WTC11 (cell line): ENCODE measurements around the gene C5orf63. TPM values are rescaled to one million over a fixed set of nuclear protein-coding genes. Genes with fewer than 3 reads are reported as not detected.
A peak's percentile ranks its signal among the peaks of the same experiment; 100 is the strongest.
"Not testable (repeated sequence)": the region's sequence is repeated elsewhere in the genome, so short reads cannot be mapped to it uniquely, and the experiment has no call there.

Experiments used
- ATAC-seq: fragments of 200-7000 bp; cut with Tn5 transposase; 2 replicates; pipeline ENCODE4 v1.10.0; 2021; ENCODE audit warnings: mild to moderate bottlenecking, moderate library complexity
- CTCF ChIA-PET: fragments of 300-600 bp; sonication (Branson Sonifier 250); formaldehyde crosslinking; loops from one replicate; lab custom pipeline; 2021; ENCODE audit warnings: antibody characterized with exemption; lab: Charles Lee
- POLR2A ChIA-PET: fragments of 350-600 bp; sonication (Branson Sonifier 250); formaldehyde crosslinking; loops from one replicate; lab custom pipeline; 2021; ENCODE audit warnings: antibody characterized with exemption; lab: Charles Lee
- DNase-seq: peaks from one replicate; pipeline ENCODE4 v3.0.0; 2021; ENCODE audit warnings: low spot score
- H3K27ac Mint-ChIP-seq: 2 replicates; pipeline ENCODE4 v1.8.0; 2021; ENCODE audit warnings: mixed read lengths
- H3K27me3 Mint-ChIP-seq: 2 replicates; pipeline ENCODE4 v1.8.0; 2021; ENCODE audit warnings: low read depth, mild to moderate bottlenecking, moderate library complexity, mixed read lengths
- H3K36me3 Mint-ChIP-seq: 2 replicates; pipeline ENCODE4 v1.8.0; 2021; ENCODE audit warnings: mixed read lengths
- H3K4me1 Mint-ChIP-seq: 2 replicates; pipeline ENCODE4 v1.8.0; 2022; ENCODE audit warnings: mixed read lengths
- H3K4me3 Mint-ChIP-seq: 2 replicates; pipeline ENCODE4 v1.8.0; 2021; ENCODE audit warnings: mild to moderate bottlenecking, moderate library complexity, mixed read lengths
- H3K9me3 Mint-ChIP-seq: 2 replicates; pipeline ENCODE4 v1.8.0; 2021; ENCODE audit warnings: mixed read lengths
- CBFB ChIP-seq: sonication (generic); formaldehyde crosslinking; IDR thresholded peaks from 2 replicates; pipeline ENCODE4 v1.8.1; 2022; ENCODE audit warnings: mild to moderate bottlenecking, low read depth, missing genetic modification reagents
- CDX4 ChIP-seq: fragments of 250-450 bp; sonication (Bioruptor Pico); IDR thresholded peaks from 2 replicates; pipeline ENCODE4 v1.9.0; 2021; ENCODE audit warnings: moderate library complexity, mild to moderate bottlenecking, inconsistent platforms, borderline replicate concordance
- ERG ChIP-seq: fragments of 250-450 bp; sonication (Bioruptor Pico); IDR thresholded peaks from 2 replicates; pipeline ENCODE4 v1.8.0; 2021; ENCODE audit warnings: mild to moderate bottlenecking
- HMGA2 ChIP-seq: fragments of 250-450 bp; sonication (Bioruptor Pico); IDR thresholded peaks from 2 replicates; pipeline ENCODE4 v1.4.0; 2021; ENCODE audit warnings: mild to moderate bottlenecking, moderate library complexity
- HMGXB4 ChIP-seq: sonication (generic); formaldehyde crosslinking; IDR thresholded peaks from 2 replicates; pipeline ENCODE4 v1.8.1; 2023; ENCODE audit warnings: mild to moderate bottlenecking, moderate library complexity, missing genetic modification reagents
- JAZF1 ChIP-seq: fragments of 250-450 bp; sonication (Bioruptor Pico); IDR thresholded peaks from 2 replicates; pipeline ENCODE4 v1.9.0; 2021; ENCODE audit warnings: moderate library complexity, mild to moderate bottlenecking, inconsistent platforms
- NR2C2 ChIP-seq: sonication (generic); formaldehyde crosslinking; IDR thresholded peaks from 2 replicates; pipeline ENCODE4 v1.8.0; 2022; ENCODE audit warnings: mild to moderate bottlenecking, missing genetic modification reagents
- OVOL2 ChIP-seq: fragments of 250-450 bp; sonication (Bioruptor Pico); IDR thresholded peaks from 2 replicates; pipeline ENCODE4 v1.9.0; 2021; ENCODE audit warnings: mild to moderate bottlenecking, borderline replicate concordance
- RELA ChIP-seq: sonication (generic); formaldehyde crosslinking; IDR thresholded peaks from 2 replicates; pipeline ENCODE4 v1.8.1; 2022; ENCODE audit warnings: missing genetic modification reagents, mild to moderate bottlenecking, borderline replicate concordance
- SP1 ChIP-seq: sonication (generic); formaldehyde crosslinking; conservative IDR thresholded peaks from 2 replicates; pipeline ENCODE4 v1.8.1; 2022; ENCODE audit warnings: missing genetic modification reagents
- TCF7 ChIP-seq: sonication (generic); formaldehyde crosslinking; IDR thresholded peaks from 2 replicates; pipeline ENCODE4 v1.8.0; 2022; ENCODE audit warnings: mild to moderate bottlenecking, low read depth, missing genetic modification reagents, moderate library complexity
- total RNA-seq: library from RNA; stranded (reverse); gene quantifications from 3 replicates; pipeline ENCODE4 v1.2.3, GENCODE V29; 2021
- TF ChIP-seq, protein P1 (sequence below): sonication (generic); formaldehyde crosslinking; IDR thresholded peaks from 2 replicates; pipeline ENCODE4 v1.8.0; 2022; ENCODE audit warnings: mild to moderate bottlenecking, missing genetic modification reagents
- TF ChIP-seq, protein P2 (sequence below): sonication (generic); formaldehyde crosslinking; conservative IDR thresholded peaks from 2 replicates; pipeline ENCODE4 v1.8.1; 2023; ENCODE audit warnings: mild to moderate bottlenecking, low read depth, missing genetic modification reagents, moderate library complexity
- TF ChIP-seq, protein P3 (sequence below): sonication (generic); formaldehyde crosslinking; IDR thresholded peaks from 2 replicates; pipeline ENCODE4 v1.8.0; 2023; ENCODE audit warnings: mild to moderate bottlenecking, missing genetic modification reagents
- TF ChIP-seq, protein P4 (sequence below): sonication (generic); formaldehyde crosslinking; IDR thresholded peaks from 2 replicates; pipeline ENCODE4 v1.8.1; 2023; ENCODE audit warnings: mild to moderate bottlenecking, missing genetic modification reagents
- TF ChIP-seq, protein P5 (sequence below): sonication (generic); formaldehyde crosslinking; IDR thresholded peaks from 2 replicates; pipeline ENCODE4 v1.8.1; 2023; ENCODE audit warnings: mild to moderate bottlenecking, missing genetic modification reagents, moderate library complexity
- TF ChIP-seq, protein P6 (sequence below): fragments of 250-450 bp; sonication (Bioruptor Pico); IDR thresholded peaks from 2 replicates; pipeline ENCODE4 v1.9.0; 2021; ENCODE audit warnings: mild to moderate bottlenecking

Gene C5orf63
- total RNA-seq, 1 experiment from 2014 or later: 3.1 TPM

DNA sequence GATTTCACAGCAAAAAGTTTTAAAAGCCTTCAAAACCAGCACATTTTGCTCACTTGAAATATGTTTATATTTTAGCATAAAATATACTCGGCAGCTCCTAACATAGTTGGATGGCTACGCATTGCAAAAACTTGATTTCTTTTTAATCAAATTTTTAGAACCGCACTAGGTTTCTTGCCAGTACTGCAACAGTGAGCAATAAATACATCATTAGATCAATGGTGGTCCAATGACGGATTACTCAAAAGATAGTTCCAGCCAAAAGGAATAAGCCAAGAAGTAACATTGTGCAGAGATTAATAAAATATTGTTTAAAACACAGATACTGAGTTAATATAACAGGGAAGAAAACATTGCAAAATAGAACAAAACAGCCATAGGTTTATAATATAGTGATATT lies 48.5 kb downstream of the C5orf63 start:
- no peak overlapping the region for H3K4me3 Mint-ChIP-seq
- no peaks in the 10 kb centered on the region for H3K36me3 Mint-ChIP-seq
- ATAC-seq (no peak), DNase-seq (no peak)
- TF ChIP-seq, protein P1, sequence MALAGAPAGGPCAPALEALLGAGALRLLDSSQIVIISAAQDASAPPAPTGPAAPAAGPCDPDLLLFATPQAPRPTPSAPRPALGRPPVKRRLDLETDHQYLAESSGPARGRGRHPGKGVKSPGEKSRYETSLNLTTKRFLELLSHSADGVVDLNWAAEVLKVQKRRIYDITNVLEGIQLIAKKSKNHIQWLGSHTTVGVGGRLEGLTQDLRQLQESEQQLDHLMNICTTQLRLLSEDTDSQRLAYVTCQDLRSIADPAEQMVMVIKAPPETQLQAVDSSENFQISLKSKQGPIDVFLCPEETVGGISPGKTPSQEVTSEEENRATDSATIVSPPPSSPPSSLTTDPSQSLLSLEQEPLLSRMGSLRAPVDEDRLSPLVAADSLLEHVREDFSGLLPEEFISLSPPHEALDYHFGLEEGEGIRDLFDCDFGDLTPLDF (CRISPR knock-in tag): no peak
- TF ChIP-seq, protein P2, sequence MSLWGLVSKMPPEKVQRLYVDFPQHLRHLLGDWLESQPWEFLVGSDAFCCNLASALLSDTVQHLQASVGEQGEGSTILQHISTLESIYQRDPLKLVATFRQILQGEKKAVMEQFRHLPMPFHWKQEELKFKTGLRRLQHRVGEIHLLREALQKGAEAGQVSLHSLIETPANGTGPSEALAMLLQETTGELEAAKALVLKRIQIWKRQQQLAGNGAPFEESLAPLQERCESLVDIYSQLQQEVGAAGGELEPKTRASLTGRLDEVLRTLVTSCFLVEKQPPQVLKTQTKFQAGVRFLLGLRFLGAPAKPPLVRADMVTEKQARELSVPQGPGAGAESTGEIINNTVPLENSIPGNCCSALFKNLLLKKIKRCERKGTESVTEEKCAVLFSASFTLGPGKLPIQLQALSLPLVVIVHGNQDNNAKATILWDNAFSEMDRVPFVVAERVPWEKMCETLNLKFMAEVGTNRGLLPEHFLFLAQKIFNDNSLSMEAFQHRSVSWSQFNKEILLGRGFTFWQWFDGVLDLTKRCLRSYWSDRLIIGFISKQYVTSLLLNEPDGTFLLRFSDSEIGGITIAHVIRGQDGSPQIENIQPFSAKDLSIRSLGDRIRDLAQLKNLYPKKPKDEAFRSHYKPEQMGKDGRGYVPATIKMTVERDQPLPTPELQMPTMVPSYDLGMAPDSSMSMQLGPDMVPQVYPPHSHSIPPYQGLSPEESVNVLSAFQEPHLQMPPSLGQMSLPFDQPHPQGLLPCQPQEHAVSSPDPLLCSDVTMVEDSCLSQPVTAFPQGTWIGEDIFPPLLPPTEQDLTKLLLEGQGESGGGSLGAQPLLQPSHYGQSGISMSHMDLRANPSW (CRISPR knock-in tag): no peak
- TF ChIP-seq, protein P3, sequence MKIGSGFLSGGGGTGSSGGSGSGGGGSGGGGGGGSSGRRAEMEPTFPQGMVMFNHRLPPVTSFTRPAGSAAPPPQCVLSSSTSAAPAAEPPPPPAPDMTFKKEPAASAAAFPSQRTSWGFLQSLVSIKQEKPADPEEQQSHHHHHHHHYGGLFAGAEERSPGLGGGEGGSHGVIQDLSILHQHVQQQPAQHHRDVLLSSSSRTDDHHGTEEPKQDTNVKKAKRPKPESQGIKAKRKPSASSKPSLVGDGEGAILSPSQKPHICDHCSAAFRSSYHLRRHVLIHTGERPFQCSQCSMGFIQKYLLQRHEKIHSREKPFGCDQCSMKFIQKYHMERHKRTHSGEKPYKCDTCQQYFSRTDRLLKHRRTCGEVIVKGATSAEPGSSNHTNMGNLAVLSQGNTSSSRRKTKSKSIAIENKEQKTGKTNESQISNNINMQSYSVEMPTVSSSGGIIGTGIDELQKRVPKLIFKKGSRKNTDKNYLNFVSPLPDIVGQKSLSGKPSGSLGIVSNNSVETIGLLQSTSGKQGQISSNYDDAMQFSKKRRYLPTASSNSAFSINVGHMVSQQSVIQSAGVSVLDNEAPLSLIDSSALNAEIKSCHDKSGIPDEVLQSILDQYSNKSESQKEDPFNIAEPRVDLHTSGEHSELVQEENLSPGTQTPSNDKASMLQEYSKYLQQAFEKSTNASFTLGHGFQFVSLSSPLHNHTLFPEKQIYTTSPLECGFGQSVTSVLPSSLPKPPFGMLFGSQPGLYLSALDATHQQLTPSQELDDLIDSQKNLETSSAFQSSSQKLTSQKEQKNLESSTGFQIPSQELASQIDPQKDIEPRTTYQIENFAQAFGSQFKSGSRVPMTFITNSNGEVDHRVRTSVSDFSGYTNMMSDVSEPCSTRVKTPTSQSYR (CRISPR knock-in tag): no peak
- TF ChIP-seq SP1 (CRISPR knock-in tag): no peak
- no peak for TF ChIP-seq JAZF1 (CRISPR knock-in tag)
- no peak for TF ChIP-seq TCF7 (CRISPR knock-in tag)
- H3K27me3 Mint-ChIP-seq: peaks cover 13% of the 10 kb centered on the region
- peaks cover 43% of the 10 kb centered on the region for H3K4me1 Mint-ChIP-seq
- no peaks in the 10 kb centered on the region for H3K9me3 Mint-ChIP-seq
- no peak overlapping the region for H3K27ac Mint-ChIP-seq
- ChIA-PET POLR2A (interaction anchor here (1.0 kb wide), 1 partner anchor 48 kb away, joined by 3 read pairs; no protein-coding TSS in a partner anchor), CTCF (no interaction called here)

DNA sequence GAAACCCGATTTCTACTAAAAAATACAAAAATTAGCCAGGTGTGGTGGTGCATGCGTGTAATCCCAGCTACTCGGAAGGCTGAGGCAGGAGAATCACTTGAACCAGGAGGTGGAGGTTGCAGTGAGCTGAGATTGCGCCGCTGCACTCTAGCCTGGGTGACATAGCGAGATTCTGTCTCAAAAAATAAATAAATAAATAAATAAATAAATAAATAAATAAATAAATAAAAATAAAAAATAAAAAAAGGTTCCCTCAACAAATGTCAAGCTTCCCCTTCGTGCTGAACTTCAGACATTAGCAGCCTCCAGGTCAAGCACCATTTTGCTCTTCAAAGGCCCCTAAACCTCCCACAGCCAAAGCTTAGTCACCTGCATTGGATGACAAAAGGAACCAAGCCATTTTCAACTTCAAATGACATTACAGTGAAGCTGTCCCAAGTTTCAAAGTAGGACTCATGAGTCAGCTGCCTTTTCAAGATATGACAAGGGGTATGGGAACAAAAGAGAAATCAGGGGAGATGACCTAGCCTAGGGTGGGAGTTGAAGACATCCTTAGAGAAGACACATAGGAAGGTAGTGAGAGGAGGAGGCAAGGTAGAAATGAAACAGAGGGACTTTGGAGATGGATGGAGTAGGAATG lies 49.6 kb downstream of the C5orf63 start:
- H3K4me3 Mint-ChIP-seq, H3K36me3 Mint-ChIP-seq, CTCF ChIA-PET, H3K27ac Mint-ChIP-seq, H3K27me3 Mint-ChIP-seq, H3K9me3 Mint-ChIP-seq, DNase-seq, ATAC-seq: not testable (repeated sequence)
- H3K4me1 Mint-ChIP-seq: peaks cover 34% of the 10 kb centered on the region
- TF ChIP-seq HMGA2 (CRISPR knock-in tag): peak; percentile 42; the same call in 1 of the 2 replicates
- POLR2A ChIA-PET: interaction anchor here (1.0 kb wide), 1 partner anchor 49 kb away, joined by 3 read pairs; no protein-coding TSS in a partner anchor

- no peaks in the 10 kb centered on the region for H3K27me3 Mint-ChIP-seq
- H3K4me3 Mint-ChIP-seq: no peak overlapping the region
- H3K4me1 Mint-ChIP-seq: peaks cover 31% of the 10 kb centered on the region
- TF ChIP-seq, protein P4, sequence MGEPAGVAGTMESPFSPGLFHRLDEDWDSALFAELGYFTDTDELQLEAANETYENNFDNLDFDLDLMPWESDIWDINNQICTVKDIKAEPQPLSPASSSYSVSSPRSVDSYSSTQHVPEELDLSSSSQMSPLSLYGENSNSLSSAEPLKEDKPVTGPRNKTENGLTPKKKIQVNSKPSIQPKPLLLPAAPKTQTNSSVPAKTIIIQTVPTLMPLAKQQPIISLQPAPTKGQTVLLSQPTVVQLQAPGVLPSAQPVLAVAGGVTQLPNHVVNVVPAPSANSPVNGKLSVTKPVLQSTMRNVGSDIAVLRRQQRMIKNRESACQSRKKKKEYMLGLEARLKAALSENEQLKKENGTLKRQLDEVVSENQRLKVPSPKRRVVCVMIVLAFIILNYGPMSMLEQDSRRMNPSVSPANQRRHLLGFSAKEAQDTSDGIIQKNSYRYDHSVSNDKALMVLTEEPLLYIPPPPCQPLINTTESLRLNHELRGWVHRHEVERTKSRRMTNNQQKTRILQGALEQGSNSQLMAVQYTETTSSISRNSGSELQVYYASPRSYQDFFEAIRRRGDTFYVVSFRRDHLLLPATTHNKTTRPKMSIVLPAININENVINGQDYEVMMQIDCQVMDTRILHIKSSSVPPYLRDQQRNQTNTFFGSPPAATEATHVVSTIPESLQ: no peak
- TF ChIP-seq, protein P5, sequence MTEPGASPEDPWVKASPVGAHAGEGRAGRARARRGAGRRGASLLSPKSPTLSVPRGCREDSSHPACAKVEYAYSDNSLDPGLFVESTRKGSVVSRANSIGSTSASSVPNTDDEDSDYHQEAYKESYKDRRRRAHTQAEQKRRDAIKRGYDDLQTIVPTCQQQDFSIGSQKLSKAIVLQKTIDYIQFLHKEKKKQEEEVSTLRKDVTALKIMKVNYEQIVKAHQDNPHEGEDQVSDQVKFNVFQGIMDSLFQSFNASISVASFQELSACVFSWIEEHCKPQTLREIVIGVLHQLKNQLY (CRISPR knock-in tag): no peak
- TF ChIP-seq HMGXB4 (CRISPR knock-in tag): no peak
- no peak for TF ChIP-seq RELA (CRISPR knock-in tag)
- TF ChIP-seq CBFB (CRISPR knock-in tag): no peak
- TF ChIP-seq CDX4 (CRISPR knock-in tag): no peak
- no peak for TF ChIP-seq NR2C2 (CRISPR knock-in tag)
- TF ChIP-seq OVOL2 (CRISPR knock-in tag): no peak
- TF ChIP-seq ERG: no peak
- TF ChIP-seq, protein P6, sequence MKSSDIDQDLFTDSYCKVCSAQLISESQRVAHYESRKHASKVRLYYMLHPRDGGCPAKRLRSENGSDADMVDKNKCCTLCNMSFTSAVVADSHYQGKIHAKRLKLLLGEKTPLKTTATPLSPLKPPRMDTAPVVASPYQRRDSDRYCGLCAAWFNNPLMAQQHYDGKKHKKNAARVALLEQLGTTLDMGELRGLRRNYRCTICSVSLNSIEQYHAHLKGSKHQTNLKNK (CRISPR knock-in tag): no peak
Measured at GRCh38 chr5:127022846-127023245, 50.5 kb downstream of the C5orf63 start.

More at GRCh38 chr5:127022846-127023245, 50.5 kb downstream of the C5orf63 start:
- DNase-seq: no peak
- ChIA-PET POLR2A (no interaction called here), CTCF (no interaction called here)
- no peaks in the 10 kb centered on the region for H3K9me3 Mint-ChIP-seq
- no peak for ATAC-seq
- no peak overlapping the region for H3K27ac Mint-ChIP-seq
- no peaks in the 10 kb centered on the region for H3K36me3 Mint-ChIP-seq
